ENCODE data around the gene TADA1.

GRCh38 chr1:166855558-166855957 is 20.5 kb downstream of the TADA1 start:
- TF ChIP-seq EGR1 (IDR thresholded peaks at IDR 0.05; ENCODE audit: low read depth in 2 of 2), result no peak
- TF ChIP-seq, protein P1, sequence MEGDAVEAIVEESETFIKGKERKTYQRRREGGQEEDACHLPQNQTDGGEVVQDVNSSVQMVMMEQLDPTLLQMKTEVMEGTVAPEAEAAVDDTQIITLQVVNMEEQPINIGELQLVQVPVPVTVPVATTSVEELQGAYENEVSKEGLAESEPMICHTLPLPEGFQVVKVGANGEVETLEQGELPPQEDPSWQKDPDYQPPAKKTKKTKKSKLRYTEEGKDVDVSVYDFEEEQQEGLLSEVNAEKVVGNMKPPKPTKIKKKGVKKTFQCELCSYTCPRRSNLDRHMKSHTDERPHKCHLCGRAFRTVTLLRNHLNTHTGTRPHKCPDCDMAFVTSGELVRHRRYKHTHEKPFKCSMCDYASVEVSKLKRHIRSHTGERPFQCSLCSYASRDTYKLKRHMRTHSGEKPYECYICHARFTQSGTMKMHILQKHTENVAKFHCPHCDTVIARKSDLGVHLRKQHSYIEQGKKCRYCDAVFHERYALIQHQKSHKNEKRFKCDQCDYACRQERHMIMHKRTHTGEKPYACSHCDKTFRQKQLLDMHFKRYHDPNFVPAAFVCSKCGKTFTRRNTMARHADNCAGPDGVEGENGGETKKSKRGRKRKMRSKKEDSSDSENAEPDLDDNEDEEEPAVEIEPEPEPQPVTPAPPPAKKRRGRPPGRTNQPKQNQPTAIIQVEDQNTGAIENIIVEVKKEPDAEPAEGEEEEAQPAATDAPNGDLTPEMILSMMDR (IDR thresholded peaks at IDR 0.05; ENCODE audit: low read depth, low read length, missing input control), result no peak
- TF ChIP-seq RAD21 (IDR thresholded peaks at IDR 0.05), result no peak
- no peak for TF ChIP-seq MAX (IDR thresholded peaks at IDR 0.05)
- TF ChIP-seq ATF3 (IDR thresholded peaks at IDR 0.05), result no peak
- TF ChIP-seq SP1 (IDR thresholded peaks at IDR 0.05), result no peak
- TF ChIP-seq YY1 (IDR thresholded peaks at IDR 0.05), result no peak
- TF ChIP-seq JUND (IDR thresholded peaks at IDR 0.05), result no peak
- TF ChIP-seq, protein P2, sequence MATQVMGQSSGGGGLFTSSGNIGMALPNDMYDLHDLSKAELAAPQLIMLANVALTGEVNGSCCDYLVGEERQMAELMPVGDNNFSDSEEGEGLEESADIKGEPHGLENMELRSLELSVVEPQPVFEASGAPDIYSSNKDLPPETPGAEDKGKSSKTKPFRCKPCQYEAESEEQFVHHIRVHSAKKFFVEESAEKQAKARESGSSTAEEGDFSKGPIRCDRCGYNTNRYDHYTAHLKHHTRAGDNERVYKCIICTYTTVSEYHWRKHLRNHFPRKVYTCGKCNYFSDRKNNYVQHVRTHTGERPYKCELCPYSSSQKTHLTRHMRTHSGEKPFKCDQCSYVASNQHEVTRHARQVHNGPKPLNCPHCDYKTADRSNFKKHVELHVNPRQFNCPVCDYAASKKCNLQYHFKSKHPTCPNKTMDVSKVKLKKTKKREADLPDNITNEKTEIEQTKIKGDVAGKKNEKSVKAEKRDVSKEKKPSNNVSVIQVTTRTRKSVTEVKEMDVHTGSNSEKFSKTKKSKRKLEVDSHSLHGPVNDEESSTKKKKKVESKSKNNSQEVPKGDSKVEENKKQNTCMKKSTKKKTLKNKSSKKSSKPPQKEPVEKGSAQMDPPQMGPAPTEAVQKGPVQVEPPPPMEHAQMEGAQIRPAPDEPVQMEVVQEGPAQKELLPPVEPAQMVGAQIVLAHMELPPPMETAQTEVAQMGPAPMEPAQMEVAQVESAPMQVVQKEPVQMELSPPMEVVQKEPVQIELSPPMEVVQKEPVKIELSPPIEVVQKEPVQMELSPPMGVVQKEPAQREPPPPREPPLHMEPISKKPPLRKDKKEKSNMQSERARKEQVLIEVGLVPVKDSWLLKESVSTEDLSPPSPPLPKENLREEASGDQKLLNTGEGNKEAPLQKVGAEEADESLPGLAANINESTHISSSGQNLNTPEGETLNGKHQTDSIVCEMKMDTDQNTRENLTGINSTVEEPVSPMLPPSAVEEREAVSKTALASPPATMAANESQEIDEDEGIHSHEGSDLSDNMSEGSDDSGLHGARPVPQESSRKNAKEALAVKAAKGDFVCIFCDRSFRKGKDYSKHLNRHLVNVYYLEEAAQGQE (IDR thresholded peaks at IDR 0.05), result no peak
- TF ChIP-seq TAF1 (conservative IDR thresholded peaks at IDR 0.05), result no peak
